Stimulated activated CD4-positive, alpha-beta T cell treated with anti-CD3 and anti-CD28 coated beads, Interleukin-12 subunit alpha, Interleukin-12 subunit beta, amount 100 ng/mL, for 4 hours (primary cell): ENCODE data around the gene PLCB1.
"Not testable (repeated sequence)": the region's sequence is repeated elsewhere in the genome, so short reads cannot be mapped to it uniquely, and the experiment has no call there.

Experiments
- DNase-seq: peaks from one replicate; pipeline ENCODE4 v3.0.0-alpha.2; 2020

PLCB1 gene

GRCh38 chr20:8373579-8373978 is 241.5 kb downstream of the PLCB1 start:
- no peak for DNase-seq

DNA sequence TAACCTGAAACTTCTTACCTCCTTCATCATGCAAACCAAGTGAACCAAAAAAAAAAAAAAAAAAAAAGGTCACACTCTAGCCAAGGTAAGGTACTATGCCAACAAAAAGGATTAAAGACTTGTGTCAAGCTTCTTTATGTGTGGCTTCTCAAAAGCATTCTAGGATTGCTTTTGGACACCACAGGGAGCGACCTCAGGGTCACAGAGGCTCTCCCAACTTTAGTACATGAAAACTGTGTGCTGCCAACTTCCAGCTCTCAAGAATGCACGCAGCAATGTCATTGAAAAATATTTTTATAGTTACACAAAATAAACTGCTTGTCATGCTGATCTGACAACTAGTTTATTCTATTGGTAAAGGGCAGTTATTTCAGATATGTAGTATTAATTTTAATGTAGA is 243.8 kb downstream of the PLCB1 start:
- DNase-seq, result no peak

- DNase-seq, result no peak
These were observed 244.9 kb downstream of the PLCB1 start for GRCh38 chr20:8376940-8377339.

GRCh38 chr20:8379125-8379524 is 247.1 kb downstream of the PLCB1 start:
- DNase-seq, result not testable (repeated sequence)

- DNase-seq, result no peak
These were observed 253.2 kb downstream of the PLCB1 start for GRCh38 chr20:8385247-8385646.

DNA sequence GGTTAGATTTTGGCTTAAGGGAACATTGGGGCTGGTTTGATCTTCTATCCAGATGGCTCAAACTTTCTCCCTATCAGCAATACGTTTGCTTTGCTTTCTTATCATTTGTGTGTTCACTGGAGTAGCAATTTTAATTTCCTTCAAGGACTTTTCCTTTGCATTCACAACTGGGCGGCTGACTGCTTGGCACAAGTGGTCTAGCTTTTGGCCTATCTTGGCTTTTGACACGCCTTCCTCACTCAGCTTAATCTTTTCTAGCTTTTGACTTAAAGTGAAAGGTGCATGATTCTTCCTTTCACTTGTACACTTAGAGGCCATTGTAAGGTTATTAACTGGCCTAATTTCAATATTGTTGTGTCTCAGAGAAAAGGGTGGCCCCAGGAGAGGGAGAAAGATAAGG is 254.9 kb downstream of the PLCB1 start:
- DNase-seq, result no peak

DNA sequence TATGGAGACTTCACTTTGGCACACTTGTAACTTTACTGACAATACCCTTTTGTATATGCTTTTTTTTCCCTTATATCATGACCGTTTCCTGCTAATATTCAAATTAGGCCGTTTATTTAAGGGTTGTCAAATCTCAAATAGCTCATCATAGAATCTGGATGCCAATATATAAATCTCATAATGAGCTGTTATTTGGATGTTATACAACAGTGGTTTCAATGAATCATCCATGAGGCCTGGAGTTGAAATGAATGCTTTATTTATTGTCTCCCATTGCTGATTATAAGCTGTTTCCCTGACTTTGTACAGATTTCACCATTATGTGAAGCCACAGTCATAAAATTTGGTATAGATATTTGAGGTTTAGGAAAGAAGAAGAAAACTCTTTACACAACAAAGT is 256.1 kb downstream of the PLCB1 start:
- no peak for DNase-seq

- no peak for DNase-seq
These were observed 256.6 kb downstream of the PLCB1 start for GRCh38 chr20:8388707-8389106.

- DNase-seq, result no peak
These were observed 257.4 kb downstream of the PLCB1 start for GRCh38 chr20:8389381-8390036.

DNA sequence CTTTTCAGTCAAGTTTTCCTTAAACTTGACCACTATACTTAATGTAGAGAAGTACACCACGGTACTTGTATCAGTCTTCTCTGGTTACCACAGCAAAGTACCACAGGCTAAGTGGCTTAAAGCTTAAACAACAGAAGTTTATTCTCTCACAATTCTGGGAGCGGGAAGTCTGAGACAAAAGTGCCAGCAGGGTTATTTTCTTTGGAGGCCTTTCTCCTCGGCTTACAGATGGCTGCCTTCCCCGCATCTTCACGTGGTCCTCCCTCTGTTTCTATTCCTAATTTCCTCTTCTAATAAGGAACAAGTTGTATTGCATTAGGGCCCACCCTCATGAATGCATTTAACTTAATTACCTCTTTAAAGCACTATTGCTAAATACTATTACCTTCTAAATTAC is 258.0 kb downstream of the PLCB1 start:
- no peak for DNase-seq

DNA sequence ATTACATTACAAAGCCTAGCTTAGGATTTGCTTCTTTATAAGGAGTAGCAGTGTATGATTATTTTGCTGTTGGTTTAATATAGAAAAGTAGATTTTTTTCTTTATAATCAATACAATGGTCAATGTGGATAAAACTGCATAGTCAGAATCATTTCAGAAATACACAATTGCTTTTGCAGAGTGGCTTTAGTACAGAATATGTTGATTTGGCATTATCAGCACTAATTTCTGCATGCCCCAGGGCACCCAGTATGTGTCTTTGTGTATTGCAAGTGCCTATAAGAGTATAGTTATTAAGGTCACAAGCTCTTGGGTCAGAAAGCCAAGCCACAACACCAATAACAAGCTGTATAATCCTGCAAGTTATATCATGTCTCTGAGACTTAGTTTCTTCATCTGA is 258.4 kb downstream of the PLCB1 start:
- DNase-seq, result no peak

DNA sequence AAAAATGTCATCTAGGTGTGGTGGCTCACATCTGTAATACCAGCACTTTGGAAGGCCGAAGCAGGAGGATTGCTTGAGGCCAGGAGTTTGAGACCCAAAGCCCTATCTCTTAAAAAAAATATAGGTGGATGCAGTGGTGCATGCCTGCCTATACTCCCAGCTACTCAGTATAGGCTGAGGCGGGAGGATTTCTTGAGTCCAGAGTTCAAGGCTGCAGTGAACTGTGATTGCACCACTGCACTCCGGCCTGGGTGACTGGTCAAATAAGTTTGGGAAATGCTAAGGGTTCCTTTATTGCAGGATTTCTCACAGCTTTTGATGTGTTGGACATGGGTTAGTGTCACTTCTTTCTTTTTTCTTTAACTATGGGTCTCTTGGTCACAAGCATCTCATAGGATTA is 261.3 kb downstream of the PLCB1 start:
- DNase-seq, result no peak

DNA sequence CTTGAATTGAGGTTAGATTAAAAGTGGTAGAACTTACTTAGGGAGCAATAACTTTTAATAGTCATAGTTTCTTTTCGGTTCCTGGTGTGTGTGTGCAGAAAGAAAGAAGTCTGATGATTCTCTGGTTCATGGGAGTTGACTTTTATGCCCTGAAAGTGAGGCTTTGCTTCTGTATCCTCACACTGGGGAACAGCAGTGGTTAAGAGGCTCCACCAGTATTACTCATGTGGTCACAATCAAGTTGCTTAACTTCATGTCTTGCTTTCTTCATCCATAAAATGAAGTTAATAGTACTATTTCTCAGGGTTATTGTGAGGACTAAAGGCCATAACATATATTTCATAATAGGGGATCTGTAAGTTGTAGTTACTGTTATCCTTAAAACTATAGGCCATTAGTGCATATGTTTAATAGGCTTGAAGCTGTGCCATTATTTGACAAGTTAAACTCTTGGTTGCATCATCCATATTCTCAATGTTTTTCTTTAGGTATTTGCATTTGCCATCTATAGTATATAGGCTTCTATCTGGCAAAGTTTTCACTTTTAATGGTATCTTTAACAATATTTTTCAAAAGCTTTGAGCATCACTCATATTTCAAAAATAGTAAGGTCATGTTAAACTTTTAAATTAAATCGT is 262.4 kb downstream of the PLCB1 start:
- no peak for DNase-seq

DNA sequence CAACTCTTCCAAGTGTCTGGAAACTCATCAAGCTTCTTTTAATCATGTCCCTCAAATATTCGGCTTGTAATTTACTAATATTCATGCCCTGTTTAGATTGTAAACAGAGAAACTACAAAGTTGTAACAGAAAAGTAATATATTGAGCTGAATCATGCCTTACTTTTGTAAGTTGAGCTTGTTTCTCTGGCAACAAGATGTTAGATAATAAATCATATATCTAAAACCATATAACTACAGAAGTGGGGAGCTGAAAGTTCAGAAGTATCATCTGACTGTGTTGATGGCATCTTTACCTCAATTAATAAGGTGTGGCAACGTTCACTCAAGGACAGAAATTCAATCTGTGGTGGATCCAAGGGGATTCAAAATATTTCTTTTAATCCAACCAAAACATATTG is 263.9 kb downstream of the PLCB1 start:
- no peak for DNase-seq

DNA sequence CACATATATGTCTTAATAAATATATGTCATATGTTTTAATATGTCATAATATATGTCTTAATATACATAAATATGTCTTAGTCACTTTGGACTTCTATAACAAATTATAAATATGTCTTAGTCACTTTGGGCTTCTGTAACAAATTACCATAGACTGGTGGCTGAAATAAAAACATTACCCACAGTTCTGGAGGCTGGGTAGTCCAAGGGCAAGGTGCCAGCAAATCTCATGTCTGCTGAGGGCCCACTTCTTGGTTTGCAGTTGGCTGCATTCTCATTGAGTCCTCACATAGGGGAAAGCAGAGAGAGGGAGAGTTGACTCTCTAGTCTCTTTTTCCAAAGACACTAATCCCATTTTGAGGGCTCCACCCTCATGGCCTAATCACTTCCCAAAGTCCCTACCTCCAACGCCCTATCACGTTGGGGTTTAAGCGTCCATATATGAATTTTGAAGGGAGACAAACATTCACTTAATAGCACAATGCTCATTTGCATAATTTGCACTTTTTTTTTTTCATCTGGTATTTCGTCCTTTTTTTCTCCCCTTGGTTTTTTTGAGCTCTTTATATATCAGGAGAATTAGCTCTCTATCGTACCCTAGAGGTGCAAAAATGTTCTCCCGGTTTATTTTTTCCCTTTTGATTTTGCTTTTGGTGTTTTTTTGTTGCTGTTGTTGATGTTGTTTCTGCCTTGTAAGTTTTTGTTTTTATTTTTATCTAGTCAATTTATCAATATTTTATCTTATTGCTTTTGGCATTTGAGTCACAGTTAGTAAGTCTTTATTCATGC is 266.4 kb downstream of the PLCB1 start:
- DNase-seq, result no peak

- no peak for DNase-seq
These were observed 267.9 kb downstream of the PLCB1 start for GRCh38 chr20:8399947-8400346.

GRCh38 chr20:8400486-8400885 is 268.4 kb downstream of the PLCB1 start:
- DNase-seq, result no peak

- DNase-seq, result no peak
These were observed 269.5 kb downstream of the PLCB1 start for GRCh38 chr20:8401556-8401955.

GRCh38 chr20:8402798-8403197 is 270.7 kb downstream of the PLCB1 start:
- DNase-seq, result no peak

DNA sequence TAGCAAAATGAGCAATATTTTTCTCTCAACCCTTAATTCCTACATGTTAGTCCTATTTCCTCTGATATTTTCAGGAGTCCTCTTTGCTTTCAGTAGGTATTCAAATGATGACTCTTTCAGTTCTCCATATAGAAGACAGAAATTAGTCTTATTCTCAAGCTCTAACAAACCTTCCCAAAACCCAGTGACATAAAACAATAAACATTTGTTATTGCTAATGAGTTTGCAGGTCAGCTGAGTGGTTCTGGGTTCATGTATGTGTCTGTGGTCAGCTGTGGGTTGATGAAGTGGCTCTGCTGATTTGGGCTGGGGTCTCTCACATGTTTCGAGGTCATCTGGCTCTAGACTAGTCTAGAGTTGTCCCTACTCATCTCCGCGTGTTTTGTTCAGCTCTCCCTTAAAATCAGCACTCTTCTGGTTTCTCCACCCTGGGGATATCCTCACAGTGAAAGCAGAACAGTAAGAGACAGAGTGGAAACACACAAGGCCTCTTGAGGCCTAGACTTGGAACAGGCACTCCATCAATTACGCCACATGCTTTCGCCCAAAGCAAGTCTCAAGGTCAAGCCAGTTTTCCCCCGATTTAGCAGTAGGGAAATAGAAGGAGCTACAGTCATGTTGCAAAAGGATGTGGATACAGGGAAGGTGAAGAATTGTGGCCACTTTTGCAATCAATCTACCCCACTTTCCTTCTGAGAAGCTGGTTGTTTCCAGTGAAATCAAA is 273.0 kb downstream of the PLCB1 start:
- DNase-seq, result no peak

DNA sequence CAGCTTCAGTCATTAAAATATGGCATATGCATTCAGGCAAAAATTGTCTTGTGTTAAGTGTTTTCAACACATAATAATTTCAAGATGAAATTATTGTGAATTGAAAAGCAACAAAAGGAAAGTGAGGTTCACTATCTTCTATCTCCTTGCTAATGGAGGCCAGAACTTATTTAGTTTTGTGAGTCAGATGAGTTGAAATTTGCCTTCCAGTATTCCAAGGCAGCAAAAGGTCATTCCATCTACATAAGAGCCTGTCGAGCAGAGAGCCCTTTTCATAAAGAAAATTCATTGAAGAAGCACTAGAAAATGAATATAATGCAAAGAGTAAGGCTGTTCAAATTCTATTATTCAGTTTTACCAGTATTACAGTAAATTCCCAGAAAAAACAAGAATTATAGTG is 274.3 kb downstream of the PLCB1 start:
- no peak for DNase-seq

DNA sequence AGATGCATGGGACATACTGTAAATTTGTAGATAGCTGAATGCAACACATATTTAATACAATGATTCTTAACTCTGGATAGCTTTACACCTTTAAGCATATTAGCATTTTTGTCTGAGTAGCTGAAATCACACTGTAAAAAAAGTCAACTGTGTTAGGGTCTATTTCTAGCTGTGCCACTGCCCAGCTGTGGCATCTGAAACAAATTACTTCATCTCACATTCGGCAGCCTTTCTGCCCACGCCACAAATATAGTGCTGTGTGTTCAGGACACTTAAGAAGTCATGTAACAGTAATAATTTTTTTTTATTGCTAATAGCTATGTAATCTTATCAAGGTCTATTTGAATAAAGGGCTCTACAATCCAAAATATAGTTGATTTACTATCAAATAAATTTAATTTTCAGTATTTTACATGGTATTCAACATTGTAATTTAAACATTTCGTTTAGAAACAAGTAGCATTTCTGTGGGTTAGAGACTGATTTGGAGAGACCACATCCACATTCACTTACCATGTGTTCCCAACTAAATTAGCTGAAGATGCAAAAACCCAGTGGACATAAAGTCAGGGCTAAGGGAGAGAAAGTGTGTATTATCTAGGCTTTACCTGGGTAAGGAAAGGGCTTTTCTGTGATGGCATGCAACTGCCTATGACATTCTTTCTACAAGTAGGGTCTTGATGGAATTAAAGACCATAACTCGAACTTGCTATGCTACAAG is 276.7 kb downstream of the PLCB1 start:
- DNase-seq, result no peak

- no peak for DNase-seq
These were observed 281.6 kb downstream of the PLCB1 start for GRCh38 chr20:8413691-8414090.
